Measurements from ENCODE around the gene TCTA.
A peak's percentile ranks its signal among the peaks of the same experiment; 100 is the strongest.

Gene TCTA

DNA sequence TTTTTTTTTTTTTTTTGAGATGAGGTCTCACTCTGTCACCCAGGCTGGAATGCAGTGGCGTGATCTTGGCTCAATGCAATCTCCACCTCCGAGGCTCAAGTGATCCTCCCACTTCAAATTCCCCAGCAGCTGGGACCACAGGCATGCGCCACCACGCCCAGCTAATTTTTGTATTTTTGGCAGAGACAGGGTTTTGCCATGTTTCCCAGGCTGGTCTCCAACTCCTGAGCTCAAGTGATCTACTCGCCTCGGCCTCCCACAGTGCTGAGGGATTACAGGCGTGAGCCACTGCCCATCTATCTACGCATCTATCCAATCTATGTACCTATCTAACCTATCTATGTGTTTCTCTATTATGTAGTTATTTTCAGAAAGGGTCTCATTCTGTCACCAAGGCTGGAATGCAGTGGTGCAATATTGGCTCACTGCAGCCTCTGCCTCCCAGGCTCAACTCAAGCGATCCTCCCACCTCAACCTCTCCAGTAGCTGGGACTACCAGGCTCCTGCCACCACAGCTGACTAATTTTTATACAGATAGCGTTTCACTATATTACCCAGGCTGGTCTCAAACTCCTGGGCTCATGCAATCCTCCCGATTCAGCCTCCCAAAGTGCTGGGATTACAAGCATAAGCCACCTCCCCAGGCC is 33.9 kb upstream of the TCTA start:
- peak; percentile 53 for DNase-seq (ENCODE audit: low read depth, low spot score)
- POLR2A ChIA-PET, result interaction anchor here (0.7 to 2.2 kb wide), 5 partner anchors 20 to 71 kb away, joined by 4 to 7 read pairs (median 4); partner anchors contain the start of genes RHOA and TCTA
- CTCF ChIA-PET, result interaction anchor here (1.2 to 1.6 kb wide), 2 partner anchors 16 to 58 kb away, joined by 3 to 4 read pairs; no protein-coding TSS in a partner anchor
- TF ChIP-seq, protein P1, sequence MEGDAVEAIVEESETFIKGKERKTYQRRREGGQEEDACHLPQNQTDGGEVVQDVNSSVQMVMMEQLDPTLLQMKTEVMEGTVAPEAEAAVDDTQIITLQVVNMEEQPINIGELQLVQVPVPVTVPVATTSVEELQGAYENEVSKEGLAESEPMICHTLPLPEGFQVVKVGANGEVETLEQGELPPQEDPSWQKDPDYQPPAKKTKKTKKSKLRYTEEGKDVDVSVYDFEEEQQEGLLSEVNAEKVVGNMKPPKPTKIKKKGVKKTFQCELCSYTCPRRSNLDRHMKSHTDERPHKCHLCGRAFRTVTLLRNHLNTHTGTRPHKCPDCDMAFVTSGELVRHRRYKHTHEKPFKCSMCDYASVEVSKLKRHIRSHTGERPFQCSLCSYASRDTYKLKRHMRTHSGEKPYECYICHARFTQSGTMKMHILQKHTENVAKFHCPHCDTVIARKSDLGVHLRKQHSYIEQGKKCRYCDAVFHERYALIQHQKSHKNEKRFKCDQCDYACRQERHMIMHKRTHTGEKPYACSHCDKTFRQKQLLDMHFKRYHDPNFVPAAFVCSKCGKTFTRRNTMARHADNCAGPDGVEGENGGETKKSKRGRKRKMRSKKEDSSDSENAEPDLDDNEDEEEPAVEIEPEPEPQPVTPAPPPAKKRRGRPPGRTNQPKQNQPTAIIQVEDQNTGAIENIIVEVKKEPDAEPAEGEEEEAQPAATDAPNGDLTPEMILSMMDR (IDR thresholded peaks at IDR 0.05; ENCODE audit: insufficient read depth, low read length, missing control alignments), result no peak
- no peak overlapping the region for H3K4me3 ChIP-seq (ENCODE audit: low read depth, low read length)

DNA sequence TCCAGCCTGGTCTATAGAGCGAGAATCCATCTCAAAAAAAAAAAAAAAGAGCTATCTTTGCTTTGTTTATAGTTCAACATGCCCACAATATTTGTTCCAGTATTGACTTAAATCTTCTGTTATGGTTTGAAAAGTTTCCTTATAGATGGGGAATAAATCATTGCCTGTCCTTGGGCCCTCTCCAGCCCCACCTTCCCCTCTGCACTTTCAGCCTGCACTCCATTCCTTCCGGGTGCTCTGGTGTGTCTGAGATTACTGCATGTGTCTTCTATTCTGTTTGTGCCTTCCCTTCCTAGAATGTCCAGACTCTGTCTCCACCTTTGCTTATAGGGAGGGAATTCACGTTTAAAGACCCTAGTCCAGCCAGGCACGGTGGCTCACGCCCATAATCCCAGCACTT is 28.8 kb upstream of the TCTA start:
- TF ChIP-seq, protein P1 (IDR thresholded peaks at IDR 0.05; ENCODE audit: insufficient read depth, low read length, missing control alignments), result no peak
- no peak for DNase-seq (ENCODE audit: low read depth, low spot score)
- ChIA-PET CTCF (interaction anchor here (1.5 kb wide), 1 partner anchor 11 kb away, joined by 3 read pairs; no protein-coding TSS in a partner anchor), POLR2A (interaction anchor here (0.6 kb wide), 1 partner anchor 23 kb away, joined by 3 read pairs; no protein-coding TSS in a partner anchor)
- H3K4me3 ChIP-seq (ENCODE audit: low read depth, low read length), result no peak overlapping the region

DNA sequence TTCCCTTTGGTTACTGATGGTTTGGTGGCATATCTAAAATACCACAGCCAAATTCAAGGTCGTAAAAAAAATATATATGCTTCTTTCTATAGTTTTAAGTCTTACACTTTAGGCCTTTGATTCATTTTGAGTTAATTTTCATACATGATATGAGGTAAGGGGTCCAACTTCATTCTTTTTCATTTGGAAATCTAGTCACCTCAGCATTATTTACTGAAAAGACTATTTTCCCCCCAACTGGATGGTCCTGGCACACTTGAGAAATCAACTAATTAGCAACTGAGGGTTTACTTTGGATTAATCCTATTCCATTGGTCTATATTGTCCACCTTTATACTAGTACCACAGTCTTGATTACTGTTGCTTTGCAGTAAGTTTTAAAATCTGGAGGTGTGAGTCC is 26.6 kb upstream of the TCTA start:
- TF ChIP-seq, protein P1 (IDR thresholded peaks at IDR 0.05; ENCODE audit: insufficient read depth, low read length, missing control alignments), result no peak
- POLR2A ChIA-PET, result no interaction called here
- no peak overlapping the region for H3K4me3 ChIP-seq (ENCODE audit: low read depth, low read length)
- no peak for DNase-seq (ENCODE audit: low read depth, low spot score)
- CTCF ChIA-PET, result interaction anchor here (1.0 to 1.3 kb wide), 2 partner anchors 16 to 45 kb away, joined by 3 read pairs; no protein-coding TSS in a partner anchor

DNA sequence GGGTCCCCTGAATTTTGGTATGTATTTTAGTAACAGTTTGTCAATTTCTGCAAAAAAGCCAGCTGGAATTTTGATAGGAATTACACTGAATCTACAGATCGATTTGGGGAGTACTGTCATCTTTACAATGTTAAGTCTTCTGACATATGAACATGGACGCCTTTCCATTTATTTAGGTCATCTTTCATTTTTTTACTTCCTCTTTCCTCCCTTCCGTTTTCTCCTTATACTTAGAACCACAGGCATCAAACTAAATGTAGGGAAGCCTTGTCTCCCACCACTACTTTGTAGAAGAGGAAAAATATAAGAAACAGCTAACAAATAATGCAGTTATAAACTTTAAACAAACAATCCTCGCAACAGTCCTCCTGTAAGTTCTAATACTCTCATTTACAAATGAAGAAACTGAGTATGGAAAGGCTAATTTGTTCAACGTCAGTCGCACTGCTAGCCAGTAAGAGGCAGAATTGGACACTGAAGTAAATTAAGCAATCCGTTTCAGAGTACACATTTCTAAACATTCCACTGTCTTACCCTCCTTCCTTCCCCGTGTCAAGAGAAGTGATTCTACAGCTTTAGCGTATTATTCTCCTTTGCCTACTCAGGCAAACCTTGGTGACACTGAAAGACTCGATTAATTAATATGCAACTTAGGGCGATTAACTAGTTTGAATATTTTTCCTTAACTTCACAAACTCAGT is 26.0 kb upstream of the TCTA start:
- ChIA-PET CTCF (interaction anchor here (0.7 to 1.3 kb wide), 3 partner anchors 15 to 63 kb away, joined by 3 read pairs; no protein-coding TSS in a partner anchor), POLR2A (no interaction called here)
- TF ChIP-seq, protein P1 (IDR thresholded peaks at IDR 0.05; ENCODE audit: insufficient read depth, low read length, missing control alignments), result no peak
- no peak overlapping the region for H3K4me3 ChIP-seq (ENCODE audit: low read depth, low read length)
- DNase-seq (ENCODE audit: low read depth, low spot score), result no peak

DNA sequence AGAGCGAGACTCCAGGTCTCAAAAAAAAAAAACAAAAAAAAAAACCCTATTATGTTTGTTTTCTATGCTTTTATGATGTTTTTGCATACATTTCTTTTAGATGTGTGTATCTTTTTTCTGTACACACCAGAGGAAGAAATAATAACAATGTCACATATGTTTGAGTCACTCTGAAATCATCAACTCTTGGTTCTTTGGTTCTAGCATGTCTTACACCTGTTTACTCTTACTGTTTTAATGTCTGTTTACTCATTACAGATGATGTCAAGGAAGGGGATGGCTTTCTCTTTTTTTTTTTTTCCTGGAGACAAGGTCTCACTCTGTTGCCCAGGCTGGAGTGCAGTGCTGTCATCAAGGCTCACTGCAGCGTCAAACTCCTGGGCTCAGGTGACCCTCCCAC is 24.5 kb upstream of the TCTA start:
- ChIA-PET CTCF (no interaction called here), POLR2A (interaction anchor here (0.6 kb wide), 1 partner anchor 23 kb away, joined by 3 read pairs; no protein-coding TSS in a partner anchor)
- TF ChIP-seq, protein P1 (IDR thresholded peaks at IDR 0.05; ENCODE audit: insufficient read depth, low read length, missing control alignments), result no peak
- DNase-seq (ENCODE audit: low read depth, low spot score), result no peak
- no peak overlapping the region for H3K4me3 ChIP-seq (ENCODE audit: low read depth, low read length)

DNA sequence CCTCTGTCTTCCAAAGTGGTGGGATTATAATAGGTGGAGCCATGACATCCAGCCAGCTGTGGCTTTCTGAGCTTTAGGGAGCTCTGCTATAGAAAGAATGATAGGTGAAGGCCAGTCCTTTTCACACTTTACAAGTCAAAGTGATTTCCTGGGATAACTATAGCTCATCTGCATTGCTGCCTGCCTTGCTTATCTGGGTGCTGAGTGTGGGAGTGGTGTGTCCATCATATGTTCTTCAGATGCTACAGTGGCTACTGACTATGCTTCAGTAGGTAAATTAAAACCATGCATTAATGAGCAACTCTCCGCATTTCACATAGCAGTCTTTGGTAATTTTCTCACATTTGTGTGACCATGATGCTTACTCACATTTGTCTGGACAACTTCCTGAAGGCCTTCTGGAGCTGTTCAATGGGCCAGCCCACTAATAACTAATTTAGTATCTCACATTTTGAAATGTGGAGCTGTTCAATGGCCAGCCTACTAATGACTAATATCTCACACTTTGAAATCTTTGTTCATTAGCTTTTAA is 23.9 kb upstream of the TCTA start:
- POLR2A ChIA-PET, result interaction anchor here (0.9 kb wide), 1 partner anchor 48 kb away, joined by 6 read pairs; the partner anchor contains the start of gene USP4
- CTCF ChIA-PET, result no interaction called here
- no peak overlapping the region for H3K4me3 ChIP-seq (ENCODE audit: low read depth, low read length)
- TF ChIP-seq, protein P1 (IDR thresholded peaks at IDR 0.05; ENCODE audit: insufficient read depth, low read length, missing control alignments), result no peak
- no peak for DNase-seq (ENCODE audit: low read depth, low spot score)
